Stimulated activated naive CD4-positive, alpha-beta T cell (primary cell): ENCODE data around the gene LRFN2.

ENCODE experiments used
- DNase-seq, 6 experiments: peaks; one replicate each; lab custom pipeline; 2025; lab: John Stamatoyannopoulos, UW

Gene LRFN2

DNA sequence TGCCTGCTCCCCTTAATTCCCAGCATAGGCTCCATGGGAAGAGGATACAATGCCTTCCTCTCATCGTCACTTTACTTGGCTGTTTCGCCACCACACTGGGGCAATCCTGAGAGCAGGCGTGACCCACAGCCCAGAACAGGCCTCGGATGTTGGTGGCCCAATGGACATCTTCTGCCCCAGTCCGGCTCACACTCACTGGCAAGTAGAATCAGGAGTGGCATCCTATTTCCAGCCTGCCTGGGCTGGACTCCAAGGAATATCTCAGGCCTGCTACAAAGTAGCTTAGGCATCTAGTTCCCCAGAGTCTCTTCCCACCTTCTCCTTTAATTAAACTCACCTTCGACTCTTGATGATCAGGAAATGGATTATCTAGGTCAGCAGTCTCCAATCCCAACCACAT is 110.5 kb downstream of the LRFN2 start:
- no peak for DNase-seq

DNA sequence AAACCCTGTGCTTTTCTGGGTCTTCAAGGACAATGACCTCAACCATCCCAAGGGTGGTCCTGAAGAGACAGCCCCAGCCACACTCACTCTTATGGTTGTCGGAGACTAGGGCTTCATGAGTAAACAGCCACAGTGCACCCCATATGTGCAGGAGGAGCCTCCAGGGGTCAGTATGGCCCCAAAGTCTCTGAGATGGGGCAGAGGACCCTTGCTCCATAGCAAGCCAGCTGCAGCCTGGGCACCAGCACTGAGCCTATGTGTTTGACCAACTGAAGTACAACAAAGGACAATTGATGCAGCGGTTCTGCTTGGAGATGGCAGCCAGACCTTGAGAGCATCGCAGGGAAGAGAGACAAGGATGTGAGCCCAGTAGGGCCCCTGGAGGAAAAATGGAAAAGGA is 112.2 kb downstream of the LRFN2 start:
- no peak for DNase-seq

DNA sequence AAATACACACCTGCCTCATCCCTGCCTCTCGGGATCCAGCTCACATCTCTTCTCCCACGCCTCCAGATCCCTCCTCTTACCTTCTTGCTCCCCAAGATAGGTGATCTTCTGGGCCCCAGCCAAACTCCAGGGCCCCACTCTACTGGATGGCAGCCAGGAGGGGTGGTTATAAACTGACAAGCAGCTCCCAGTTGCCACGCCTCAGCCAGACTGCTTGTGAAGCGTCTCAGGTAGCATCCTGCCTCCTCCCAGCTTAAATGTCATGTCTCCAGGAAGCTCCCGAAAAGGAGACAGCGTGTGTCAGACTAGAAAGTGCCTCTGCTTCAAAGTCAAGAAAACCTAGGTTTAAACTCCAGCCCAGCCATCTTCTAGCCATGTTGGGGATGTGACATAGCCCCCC is 114.1 kb downstream of the LRFN2 start:
- no peak for DNase-seq

DNA sequence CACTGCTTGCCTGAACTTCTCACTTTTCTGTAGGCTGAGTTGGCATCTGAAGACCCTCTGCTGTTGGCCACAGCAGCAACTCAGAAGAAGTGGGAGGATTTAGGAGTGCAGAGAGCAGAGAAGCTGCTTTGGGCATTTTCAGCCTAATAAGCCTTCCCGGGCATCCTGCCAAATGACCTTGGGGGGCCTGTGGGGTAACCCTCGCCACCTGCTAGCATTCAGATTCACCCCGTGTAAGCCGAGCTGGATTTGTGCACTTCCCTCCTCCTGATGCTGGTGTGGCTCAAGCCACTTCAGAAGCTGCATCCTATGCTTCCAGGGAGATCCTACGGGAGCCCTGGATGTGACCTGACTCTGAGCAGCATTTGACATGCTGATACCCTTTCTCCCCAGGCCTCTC is 114.8 kb downstream of the LRFN2 start:
- no peak for DNase-seq

DNA sequence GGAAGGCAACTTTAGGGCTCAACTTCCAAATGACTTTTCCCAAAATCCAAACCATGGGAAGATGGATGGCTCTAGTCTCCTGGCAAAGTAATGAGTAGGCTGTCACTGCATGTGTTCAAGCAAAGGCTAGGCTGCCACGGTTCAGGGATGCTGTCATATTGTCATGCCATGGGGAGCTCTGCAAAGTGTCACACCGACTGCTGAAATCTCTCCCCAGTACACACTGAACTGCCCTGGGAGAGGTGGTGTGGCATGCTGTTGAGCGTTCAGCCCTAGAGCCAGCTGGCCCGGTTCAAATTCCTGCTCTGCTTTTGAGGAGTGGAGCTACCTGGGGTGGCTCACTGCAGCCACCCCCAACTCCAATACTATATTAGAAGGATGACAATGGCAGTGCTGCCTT is 115.9 kb downstream of the LRFN2 start:
- no peak for DNase-seq

DNA sequence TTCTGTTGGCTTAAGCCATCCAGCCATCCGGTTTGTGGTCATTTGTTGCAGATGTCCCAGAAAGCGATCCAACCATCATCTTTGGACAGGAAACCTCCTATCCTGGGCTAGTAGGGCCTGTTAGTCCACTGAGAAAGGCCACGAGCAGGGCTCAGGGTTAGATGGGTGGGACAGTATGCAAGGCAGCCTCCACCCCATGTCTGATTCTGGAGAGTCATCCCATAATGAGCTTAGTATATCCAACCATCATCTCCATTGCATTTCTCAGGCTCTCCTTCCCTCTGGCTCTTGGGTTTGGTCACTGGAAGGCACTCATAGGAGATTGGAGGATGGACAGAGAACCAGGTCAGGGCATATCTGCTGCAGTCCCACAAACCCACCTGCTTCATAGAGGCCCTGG is 117.8 kb downstream of the LRFN2 start:
- DNase-seq, result no peak

DNA sequence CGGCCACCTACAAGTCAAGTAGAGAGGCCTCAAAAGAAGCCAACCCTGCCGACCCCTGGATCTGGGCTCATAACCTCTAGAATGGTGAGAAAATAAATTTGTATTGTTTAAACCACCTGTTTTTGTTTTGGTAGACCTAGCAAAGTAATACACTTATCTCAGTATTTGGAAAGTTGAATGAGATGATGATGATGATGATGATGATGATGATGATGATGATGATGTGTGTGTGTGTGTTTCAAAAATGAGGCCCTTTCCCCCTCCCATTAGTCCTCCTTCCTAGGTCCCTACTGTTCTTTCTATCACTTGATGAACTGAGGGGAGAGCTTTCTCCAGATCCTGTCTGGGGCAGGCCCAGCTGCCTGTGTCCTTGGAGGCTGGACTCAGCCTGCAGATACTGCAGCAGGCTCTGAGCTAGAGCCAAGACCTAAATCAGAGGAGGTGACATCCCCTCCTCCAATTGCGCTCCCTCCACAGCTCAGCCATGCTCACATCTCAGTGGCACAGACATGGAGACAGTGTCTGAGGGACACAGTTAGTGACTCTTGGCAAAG is 120.1 kb downstream of the LRFN2 start:
- no peak for DNase-seq

DNA sequence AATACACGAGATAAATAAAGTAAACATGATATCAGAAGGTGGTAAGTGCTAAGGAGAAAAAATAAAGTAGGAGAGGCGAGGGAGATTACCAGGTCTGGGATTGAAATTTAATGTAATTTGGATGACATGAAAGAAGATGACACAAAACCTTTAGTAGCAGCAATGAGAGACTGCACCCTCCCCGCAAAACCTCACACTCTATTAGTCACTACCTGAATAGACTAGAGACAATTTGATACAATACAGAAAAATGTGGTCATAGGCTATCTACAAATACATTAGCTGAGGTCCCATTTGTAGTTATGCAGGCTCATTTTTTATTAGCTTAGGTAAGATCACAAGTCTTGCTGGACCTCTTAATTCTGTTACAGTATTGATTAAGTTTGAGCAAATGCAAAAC is 125.5 kb downstream of the LRFN2 start:
- DNase-seq, result no peak

DNA sequence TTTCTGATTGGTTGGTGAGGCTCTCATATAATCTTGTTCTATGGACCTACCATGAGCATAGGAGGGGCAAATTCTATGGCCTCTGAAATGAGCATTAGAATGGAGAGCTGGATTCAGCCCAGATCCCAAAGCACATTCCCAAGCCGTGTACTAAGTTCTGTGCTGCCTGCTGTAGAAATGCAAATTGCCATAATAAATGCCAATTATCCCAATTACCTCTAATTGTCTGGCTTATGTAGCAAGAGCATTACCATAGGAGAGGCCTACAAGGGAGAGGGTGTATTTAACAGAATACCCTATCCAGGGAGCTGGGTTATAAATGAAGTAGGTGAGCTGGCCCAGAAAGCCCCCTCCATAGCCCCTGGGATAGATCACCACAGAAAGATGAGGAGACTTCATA is 126.8 kb downstream of the LRFN2 start:
- DNase-seq, result no peak

DNA sequence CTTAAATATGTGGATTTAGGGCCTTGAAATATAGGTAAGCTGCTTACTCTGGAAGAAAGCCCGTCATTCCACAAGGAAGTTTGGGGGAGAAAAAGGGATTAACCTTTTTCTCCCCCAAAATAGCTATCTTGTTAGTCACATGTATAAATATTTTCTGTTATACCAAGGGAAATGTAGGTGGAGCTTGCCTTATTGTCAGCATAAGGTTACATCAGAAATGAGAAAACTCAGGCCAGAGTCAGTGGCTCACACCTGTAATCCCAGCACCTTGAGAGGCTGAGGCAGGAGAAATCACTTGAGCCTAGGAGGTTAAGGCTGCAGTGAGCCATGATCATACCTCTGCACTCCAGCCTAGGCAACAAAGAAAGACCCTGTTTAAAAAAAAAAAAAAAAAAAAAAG is 129.9 kb downstream of the LRFN2 start:
- no peak for DNase-seq

DNA sequence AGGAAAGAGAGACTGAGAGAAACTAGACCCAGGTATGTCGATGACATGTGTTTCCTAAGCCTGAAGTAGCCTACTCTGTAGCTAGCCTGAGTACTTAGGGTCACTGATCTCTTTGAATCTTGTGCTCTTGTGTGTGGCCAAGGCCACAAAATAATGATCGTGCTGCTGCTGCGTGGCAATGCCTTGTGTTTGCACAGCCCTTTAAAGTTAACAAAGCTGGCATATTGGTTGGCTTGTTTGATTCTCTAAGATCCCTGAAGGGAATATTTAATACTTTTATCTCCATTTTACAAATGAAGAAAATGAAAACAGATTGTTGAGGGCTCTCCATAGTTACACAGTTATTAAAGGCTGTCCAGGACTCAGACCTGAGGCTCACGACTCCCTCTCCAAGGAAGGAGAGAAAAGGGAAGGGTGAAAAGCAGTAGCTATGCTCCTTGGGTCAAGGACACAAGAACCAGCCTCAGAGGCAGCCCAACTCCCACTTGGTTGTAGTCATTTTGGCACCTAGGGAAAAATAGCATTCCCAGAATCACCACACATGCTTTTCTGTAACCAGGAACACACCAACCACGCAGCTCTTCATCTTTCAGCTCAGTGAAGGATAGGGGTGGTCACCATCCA is 130.7 kb downstream of the LRFN2 start:
- no peak for DNase-seq

DNA sequence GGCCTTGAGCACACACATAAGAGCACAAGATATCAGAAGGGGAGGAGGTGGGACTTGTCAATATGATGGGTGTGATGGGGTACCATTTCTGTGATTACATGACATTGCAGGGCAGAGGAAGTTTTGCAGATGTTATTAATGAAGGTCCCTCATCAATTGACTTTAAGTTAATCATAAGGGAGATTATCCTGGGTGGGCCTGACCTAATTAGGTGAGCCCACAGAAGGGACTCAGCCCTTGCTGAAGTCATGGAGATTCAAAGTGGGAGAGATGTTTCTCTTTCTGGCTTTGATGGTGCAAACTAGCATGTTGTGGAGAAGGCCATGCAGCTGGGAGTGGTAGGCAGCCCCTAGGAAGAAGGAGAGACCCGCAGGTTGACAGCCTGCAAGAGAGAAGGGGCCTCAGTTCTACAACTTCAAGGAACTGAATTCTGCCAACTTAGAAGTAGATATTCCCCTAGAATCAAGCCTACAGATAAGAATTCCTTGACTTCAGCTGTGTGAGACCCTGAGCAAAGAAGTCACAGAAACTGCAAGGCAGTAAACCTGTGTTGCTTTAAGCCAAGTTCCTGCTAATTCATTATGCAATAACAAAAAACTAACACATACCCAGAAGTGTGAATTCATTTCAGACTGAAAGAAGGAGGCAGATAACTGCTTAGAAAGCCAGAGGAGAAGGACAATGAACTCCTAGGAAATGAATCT is 131.3 kb downstream of the LRFN2 start:
- no peak for DNase-seq

DNA sequence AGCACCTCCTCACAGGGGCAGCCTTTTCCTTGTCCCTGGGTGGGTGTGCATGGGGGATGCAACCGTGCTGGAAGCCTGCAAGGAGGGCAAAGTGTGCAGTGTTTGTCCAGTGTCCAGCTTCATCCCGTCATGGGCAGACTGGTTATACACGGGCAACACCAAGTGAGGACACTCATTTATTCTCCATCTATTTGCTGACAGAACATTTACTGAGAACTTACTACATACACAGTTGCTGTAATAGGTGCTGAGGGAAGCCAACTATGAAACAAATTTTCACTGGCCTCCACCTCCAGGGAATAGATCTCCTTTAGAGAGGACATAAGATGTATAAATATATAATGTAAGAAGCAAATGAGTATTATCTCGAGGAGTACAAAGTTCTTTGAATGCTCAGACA is 136.7 kb downstream of the LRFN2 start:
- no peak for DNase-seq

DNA sequence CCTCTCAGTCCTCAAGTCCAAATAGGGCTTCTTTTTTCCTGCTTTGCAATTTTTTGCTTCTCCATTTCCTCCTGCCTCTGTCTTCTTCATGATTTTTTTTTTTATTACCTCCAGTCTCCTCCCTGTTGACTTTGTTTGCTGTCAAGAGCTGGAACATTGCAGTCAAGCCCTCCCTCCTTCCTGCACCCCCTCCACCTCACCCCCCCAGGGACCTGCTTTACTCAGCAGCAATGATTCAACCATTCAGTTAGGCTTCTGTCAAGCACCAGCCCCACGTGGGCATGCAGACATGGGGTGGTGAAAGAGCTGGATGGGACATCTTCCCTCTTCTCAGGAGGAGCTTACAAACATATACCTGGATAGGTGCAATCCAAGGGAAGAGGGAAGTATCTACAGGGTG is 142.4 kb downstream of the LRFN2 start:
- DNase-seq, result no peak

DNA sequence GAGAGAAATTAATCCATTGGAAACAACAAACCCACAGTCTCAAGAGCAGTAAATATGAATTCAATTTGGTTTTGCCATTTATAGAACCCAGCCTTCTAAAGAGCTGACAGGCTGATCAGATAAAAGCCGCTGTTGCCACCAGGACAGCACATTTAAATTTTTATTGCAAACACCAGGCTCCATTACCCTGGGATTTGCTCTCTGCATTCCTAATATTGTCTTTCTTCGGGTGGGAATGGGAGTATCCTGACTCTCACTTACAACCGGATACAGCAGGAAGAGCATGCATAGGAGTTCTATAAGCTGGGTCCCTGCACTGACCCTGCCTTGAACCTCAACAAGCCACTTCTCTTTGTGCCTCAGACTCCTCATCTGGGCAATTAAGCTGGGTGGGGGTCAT is 142.9 kb downstream of the LRFN2 start:
- no peak for DNase-seq

DNA sequence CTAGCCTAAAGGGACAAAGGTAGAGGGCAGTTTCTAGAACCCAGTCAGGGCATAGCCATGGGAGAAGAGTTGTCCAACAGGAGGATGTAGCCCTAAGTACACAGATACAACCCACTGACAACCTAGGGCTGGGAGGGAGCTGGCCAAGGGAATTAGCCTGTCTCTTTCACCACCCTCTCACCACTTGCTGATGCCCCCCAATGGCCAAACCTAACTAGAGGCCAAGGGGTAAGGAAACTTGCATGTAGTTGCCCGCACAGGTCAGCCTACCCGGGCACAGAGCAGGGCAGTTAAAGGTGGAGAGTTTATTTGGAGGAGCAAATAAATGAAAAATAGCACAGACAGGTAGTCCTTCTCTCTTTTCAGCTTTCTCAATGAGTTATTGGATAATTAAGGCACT is 143.3 kb downstream of the LRFN2 start:
- no peak for DNase-seq

DNA sequence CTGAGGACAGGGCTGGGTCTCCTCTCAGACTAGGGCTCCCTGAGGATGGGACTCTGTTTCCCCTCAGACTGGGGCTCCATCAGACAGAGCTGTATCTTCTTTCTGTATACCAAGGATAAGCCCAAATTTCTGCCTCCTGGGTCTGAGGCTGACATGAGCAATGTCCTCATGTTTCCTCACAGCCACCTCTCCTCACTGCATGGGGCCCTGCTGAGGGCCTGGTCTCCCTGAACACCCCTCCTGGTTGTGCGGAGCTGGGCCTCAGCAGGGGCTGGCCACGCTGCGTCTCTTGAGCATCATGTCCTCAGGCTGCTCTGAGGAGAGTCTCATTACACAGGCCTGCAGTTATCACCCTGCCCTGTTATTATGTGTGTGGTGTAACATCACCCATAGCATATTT is 144.6 kb downstream of the LRFN2 start:
- DNase-seq, result no peak

DNA sequence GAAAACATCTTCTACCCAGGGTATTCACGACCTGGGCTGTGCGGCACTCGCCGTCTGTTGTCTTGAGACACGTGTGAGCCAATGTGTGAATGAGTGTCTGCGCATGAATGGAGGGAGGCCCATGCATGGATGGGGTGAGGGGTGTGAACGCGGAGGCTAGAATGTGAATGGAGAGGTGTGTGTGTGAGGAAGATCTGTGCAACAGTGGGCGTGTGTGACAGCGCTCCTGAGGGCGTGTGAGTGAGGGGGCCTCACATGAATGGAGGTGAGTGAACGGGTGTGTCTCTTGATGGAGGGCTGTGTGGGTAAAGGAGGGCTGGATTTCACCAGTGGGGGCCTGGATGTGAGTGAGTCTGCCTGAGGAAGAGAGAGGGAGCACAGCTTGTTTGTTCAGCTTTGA is 146.0 kb downstream of the LRFN2 start:
- DNase-seq, result no peak

DNA sequence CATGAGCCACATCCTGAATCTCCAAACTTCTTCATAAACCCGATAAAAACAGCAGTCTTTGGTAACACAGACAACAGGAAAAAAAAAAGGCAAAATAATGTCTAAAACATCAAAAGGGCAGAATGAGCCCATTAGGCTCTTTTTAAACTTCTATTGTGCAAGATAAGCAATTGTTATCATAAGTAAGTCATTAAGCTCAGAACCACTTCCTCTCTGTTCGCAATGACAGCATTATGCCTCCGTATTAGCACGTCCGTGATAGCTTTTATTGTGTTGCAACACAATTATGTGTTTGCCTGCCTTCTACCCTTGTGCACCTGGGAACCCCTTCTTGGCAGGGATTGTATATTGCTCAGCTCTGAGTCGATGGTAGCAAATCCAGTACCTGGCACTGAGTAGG is 147.1 kb downstream of the LRFN2 start:
- no peak for DNase-seq

DNA sequence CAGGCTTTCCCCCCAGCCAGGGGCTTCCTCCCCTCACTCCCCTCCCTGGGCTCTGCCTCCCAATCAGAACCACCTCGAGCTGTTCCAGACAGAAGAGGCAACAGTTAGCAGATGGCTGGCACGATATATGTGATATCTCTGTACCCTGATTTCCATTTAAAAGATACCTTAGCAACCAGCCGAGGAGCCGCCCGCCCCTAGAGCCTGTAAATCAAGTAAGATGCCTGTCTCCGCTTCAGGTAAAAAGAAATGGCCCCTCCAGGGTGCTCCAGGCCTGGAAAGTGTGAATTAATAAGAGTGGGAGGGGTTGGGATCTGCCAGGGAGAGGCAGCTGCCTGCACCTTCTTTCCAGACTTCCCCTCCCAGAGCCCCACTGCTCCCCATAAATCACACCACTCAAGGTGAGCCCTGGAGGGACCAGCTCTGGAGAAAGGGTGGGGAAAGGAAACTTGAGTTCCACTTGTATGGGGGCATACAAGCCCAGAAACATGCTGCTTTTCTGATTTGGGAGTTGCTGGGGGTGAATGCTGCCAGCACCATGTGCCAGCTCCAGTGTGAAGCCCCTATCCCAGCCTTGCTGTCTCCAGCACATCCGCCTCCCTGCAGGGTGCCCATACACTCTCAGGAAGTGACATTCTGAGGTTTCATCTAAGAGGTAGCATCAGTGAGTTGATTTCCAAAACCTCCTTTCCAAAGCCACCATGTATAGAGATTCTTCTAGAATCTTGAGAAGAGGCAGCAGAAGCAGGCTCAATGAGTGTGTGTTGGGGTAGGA is 148.0 kb downstream of the LRFN2 start:
- DNase-seq, result no peak

DNA sequence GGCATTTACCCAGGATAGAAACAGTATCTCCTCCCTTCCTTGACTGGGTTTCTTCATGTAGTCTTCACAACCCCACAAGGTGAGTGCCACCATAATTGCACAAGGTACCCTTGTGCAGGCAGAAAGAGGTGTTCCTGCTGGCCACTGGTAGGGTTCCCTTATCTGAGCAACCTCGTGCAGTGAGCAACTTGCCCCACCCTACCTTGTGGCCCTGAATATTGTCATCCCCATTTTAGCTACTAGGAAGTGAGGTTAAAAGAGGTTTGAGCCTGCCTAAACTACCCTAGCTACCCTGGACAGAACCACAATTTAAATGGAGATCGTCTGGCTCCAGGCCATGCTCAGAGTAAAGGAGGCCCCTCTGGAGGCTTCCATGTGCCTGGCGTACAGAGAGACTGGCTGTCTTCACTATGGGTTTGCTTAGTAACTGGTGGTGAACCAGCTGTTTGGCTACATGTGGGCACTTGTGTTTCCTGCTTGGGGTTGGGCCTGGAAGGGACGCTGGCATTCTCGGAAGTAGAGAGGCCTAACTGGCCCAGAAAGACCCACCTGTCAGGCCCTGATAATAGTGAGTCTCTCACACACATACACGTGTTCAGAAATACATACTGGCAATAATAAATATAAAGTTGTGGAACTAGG is 148.8 kb downstream of the LRFN2 start:
- DNase-seq, result no peak

DNA sequence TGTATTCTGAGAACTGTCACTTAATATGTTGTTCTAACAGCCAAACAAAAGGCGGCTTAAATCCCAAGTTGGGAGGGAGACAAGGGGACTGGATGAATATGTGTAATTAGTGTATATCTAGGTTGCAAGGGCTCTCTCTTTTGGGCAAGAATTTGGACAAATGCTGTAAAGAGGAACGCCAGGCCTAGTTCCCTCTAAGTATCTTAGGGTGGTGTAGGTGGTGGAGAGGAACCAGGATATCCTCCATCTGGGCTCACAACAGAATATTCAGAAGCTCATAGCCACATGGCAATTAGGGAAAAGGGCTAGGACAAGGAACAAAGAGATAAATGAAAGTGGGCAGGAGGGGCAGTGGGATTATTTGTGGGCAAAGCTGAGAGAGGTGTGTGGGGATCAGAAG is 149.5 kb downstream of the LRFN2 start:
- no peak for DNase-seq
